Erythroblast (primary cell): ENCODE measurements around the gene ECM1.

Experiments used
- GATA1 ChIP-seq: IDR thresholded peaks from 2 replicates; pipeline ENCODE4 v1.6.1; 2011; ENCODE audit warnings: low read depth, mild to moderate bottlenecking, control low read depth, low read length, moderate library complexity
- POLR2A ChIP-seq: IDR thresholded peaks from 2 replicates; pipeline ENCODE4 v1.6.1; 2011; ENCODE audit warnings: mild to moderate bottlenecking, low read length

DNA sequence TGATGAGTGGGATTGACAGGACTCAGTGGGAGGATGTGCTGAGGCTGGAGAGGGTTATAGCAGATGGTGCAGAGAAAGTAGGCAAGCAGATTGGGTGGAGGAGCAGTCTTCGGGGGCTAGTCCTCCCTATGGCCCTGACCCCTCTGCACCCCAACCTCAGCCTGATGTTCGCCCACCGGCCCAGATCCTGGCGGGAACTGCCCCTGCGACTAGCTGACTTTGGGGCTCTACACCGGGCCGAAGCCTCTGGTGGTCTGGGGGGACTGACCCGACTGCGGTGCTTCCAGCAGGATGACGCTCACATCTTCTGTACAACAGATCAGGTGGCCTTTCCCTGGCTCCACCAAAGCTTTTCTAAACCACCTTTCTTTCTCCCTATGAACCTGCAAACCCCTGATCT, 9.6 kb upstream of the ECM1 start:
- TF ChIP-seq POLR2A (no peak), GATA1 (no peak)
